ENCODE results near the gene TXNDC8.

GRCh38 chr9:110288503-110288902 is 49.2 kb downstream of the TXNDC8 start:
- TF ChIP-seq CTCF (conservative IDR thresholded peaks at IDR 0.05; ENCODE audit: low read depth, low read length) (no peak), EZH2phosphoT487 (IDR thresholded peaks at IDR 0.05; ENCODE audit: borderline replicate concordance, low read length) (no peak), EZH2 (IDR thresholded peaks at IDR 0.05; ENCODE audit: low read length, unreplicated experiment) (no peak)

Data from PC-3 (cell line).